CD4-positive, alpha-beta T cell (primary cell): ENCODE results near the gene SPSB2. TPM values are rescaled to one million over a fixed set of nuclear protein-coding genes. Genes with fewer than 3 reads are reported as not detected.

ENCODE experiments used
- ATAC-seq: fragments of 200-7000 bp; cut with Tn5 transposase; one replicate; pipeline ENCODE4 v1.10.0; 2022; ENCODE audit warnings: mild to moderate bottlenecking; ENCODE audit not compliant: poor library complexity
- CTCF ChIA-PET: fragments of 350-600 bp; sonication (Branson Sonifier 250); formaldehyde crosslinking; loops from one replicate; lab custom pipeline; 2021; ENCODE audit warnings: antibody characterized with exemption, inconsistent platforms; lab: Charles Lee
- POLR2A ChIA-PET: fragments of 350-600 bp; sonication (Branson Sonifier 250); formaldehyde crosslinking; loops from one replicate; lab custom pipeline; 2021; ENCODE audit warnings: antibody characterized with exemption, inconsistent platforms; lab: Charles Lee
- DNase-seq, 14 experiments: peaks; one replicate each; pipeline ENCODE4 v3.0.0-alpha.2; 2013 to 2020; ENCODE audit warnings: mixed read lengths in 2 of 14
- H3K27ac ChIP-seq, 2 donors: one replicate each; pipeline versions ENCODE4 v1.5.1 to v1.7.0; 2013; ENCODE audit warnings: low read length in 2 of 2, low read depth in 1 of 2, mild to moderate bottlenecking in 1 of 2
- H3K27me3 ChIP-seq, 2 experiments: 1 replicate in 1 of 2; 2 replicates in 1 of 2; pipeline versions ENCODE4 v1.6.1 to v1.7.0; 2013; ENCODE audit warnings: low read length in 2 of 2, control low read depth in 1 of 2, mild to moderate bottlenecking in 1 of 2, moderate library complexity in 1 of 2; ENCODE audit not compliant: insufficient read depth in 2 of 2, control insufficient read depth in 1 of 2
- H3K36me3 ChIP-seq: one replicate; pipeline ENCODE4 v1.6.1; 2013; ENCODE audit warnings: low read length, control low read depth; ENCODE audit not compliant: insufficient read depth
- H3K4me1 ChIP-seq: one replicate; pipeline ENCODE4 v1.6.1; 2013; ENCODE audit warnings: low read length, control low read depth; ENCODE audit not compliant: insufficient read depth
- H3K4me3 ChIP-seq: one replicate; pipeline ENCODE4 v1.5.1; 2013; ENCODE audit warnings: mild to moderate bottlenecking, low read length, moderate library complexity
- H3K9me3 ChIP-seq, 2 experiments: 1 replicate in 1 of 2; 2 replicates in 1 of 2; pipeline versions ENCODE4 v1.6.1 to v1.7.0; 2013; ENCODE audit warnings: low read length in 2 of 2, mild to moderate bottlenecking in 2 of 2, control low read depth in 1 of 2, moderate library complexity in 1 of 2; ENCODE audit not compliant: control insufficient read depth in 1 of 2, insufficient read depth in 1 of 2
- H3K27ac Mint-ChIP-seq: one replicate; pipeline ENCODE4 v1.8.0; 2020; ENCODE audit warnings: mixed read lengths
- H3K27me3 Mint-ChIP-seq: one replicate; pipeline ENCODE4 v1.8.0; 2021; ENCODE audit warnings: mixed read lengths
- H3K36me3 Mint-ChIP-seq: one replicate; pipeline ENCODE4 v1.8.0; 2021; ENCODE audit warnings: low read depth, mixed read lengths
- H3K4me1 Mint-ChIP-seq: one replicate; pipeline ENCODE4 v1.8.0; 2021; ENCODE audit warnings: low read depth, mixed read lengths
- H3K4me3 Mint-ChIP-seq: one replicate; pipeline ENCODE4 v1.8.0; 2020; ENCODE audit warnings: mild to moderate bottlenecking, mixed read lengths
- H3K9me3 Mint-ChIP-seq: one replicate; pipeline ENCODE4 v1.8.0; 2020; ENCODE audit warnings: mixed read lengths
- intact Hi-C, 2 experiments: fragments of 100-400 bp; cut with DNase I in 1 of 2; cut with micrococcal nuclease in 1 of 2; formaldehyde crosslinking; loops; one replicate each; pipeline versions ENCODE4 v1.15.1 to v1.9.0; 2023 to 2025; cut with DNase I, micrococcal nuclease
- polyA plus RNA-seq, 2 donors: library from polyadenylated mRNA; unstranded; fragments of 120-200 nt; gene quantifications; one replicate each; pipeline ENCODE4 v1.2.1, GENCODE V29; 2013
- total RNA-seq, 174 experiments: library from RNA in 2 of 174; stranded (reverse) in 2 of 174; gene quantifications; one replicate each; pipeline ENCODE4 v1.2.3 and lab custom pipeline; 2021 to 2026
- TF ChIP-seq, protein P1 (sequence below): fragments of 200-600 bp; IDR thresholded peaks from one replicate; pipeline ENCODE4 v1.8.0; 2022; ENCODE audit warnings: antibody characterized with exemption, mild to moderate bottlenecking

SPSB2 gene, protein sequence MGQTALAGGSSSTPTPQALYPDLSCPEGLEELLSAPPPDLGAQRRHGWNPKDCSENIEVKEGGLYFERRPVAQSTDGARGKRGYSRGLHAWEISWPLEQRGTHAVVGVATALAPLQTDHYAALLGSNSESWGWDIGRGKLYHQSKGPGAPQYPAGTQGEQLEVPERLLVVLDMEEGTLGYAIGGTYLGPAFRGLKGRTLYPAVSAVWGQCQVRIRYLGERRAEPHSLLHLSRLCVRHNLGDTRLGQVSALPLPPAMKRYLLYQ
- total RNA-seq (1 to 10 TPM; 3.2 to 3.3 TPM), total RNA-seq (lab: John Stamatoyannopoulos, UW) (1.8 to 32.0 (median 11.4) reads per million in 172 experiments)
- polyA plus RNA-seq (2013, experiment 1 of 2), result 10.6 TPM
- polyA plus RNA-seq (2013, experiment 2 of 2), result 10.9 TPM

DNA sequence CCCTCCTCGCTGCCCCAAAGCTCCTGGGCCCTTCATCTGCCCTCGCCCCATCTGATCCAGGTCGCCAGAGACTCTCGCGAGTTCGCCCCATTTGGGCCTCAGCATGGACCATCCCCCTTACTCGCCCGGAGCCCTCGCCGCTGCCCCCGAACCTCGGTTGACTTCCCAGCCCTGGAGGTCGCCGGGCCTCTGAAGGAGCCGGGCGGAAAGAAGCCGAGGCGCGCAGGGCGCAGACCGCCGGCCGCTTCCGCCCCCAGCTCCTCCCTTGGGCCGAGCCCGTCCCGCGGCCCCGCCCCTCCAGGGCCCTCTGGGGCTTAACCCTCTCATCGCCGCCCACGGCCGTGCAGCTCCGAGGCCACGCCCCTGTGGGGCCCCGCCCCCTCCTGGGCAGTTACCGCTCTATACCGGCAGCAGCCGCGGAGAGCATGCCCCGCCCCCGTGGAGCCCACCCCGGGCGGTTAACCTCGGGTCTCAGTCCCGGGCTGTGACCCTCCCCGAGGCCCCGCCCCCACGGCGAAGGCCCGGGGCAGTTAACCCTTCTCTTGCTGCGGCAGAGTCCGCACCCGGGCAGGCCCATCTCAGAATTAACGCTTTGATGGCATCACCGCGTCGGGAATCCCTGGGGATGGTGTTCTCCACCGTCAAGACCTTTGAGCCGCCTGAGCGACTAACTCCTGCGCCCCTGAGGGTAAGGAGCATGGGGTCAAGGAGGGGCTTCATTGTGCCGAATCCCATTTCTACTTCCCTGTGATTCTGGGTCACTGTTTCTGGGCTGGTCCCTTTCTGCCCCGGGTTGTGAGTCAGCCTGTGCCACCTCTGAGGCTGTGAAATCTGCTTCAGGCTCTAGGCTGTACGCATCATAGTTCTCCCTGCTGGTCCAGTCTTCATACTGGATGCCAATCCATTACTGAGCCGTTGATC lies at the start of gene SPSB2:
Gene SPSB2 (minus strand): TSS at position 210 of the 921 bp plus-strand sequence. CDS start 402 bp downstream, outside the sequence.
- peaks cover 54% of the 10 kb centered on the region for H3K4me1 Mint-ChIP-seq
- H3K4me1 ChIP-seq, result peaks cover 57% of the 10 kb centered on the region

DNA sequence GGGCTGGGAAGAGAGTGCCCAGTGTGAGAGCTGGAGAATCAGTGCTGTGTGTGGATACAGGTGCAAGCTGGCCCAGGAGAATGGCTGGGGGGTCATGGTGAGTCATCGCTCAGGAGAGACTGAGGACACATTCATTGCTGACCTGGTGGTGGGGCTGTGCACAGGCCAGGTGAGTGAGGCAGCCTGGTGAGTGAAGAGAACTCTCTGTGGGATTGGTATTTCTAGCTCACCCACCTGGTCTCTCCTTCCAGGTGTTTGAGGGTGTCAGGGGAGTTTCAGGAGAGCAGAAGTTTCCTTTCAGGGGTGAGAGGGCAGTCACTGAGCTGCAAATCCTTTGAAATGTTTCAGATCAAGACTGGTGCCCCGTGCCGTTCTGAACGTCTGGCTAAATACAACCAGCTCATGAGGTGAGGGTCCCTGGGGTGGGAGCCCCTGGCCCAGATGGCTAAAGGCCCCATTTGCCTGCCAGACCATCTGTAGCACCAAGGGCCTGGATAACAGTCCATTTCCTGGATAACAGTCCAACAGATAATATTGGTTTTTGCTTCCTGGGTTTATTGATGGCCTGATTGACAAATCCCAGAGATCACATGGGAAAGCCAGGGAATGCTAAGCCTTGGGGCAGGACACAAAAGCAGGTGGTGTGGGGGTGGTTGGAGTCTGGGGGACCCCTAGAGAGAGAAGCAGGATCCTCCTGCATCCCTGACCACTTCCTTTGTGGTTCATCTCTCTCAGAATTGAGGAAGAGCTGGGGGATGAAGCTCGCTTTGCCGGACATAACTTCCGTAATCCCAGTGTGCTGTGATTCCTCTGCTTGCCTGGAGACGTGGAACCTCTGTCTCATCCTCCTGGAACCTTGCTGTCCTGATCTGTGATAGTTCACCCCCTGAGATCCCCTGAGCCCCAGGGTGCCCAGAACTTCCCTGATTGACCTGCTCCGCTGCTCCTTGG lies 49.2 kb upstream of the SPSB2 start:
- H3K4me3 Mint-ChIP-seq, result no peak overlapping the region
- H3K27me3 ChIP-seq, result no peaks in the 10 kb centered on the region
- ChIA-PET POLR2A (interaction anchor here (0.9 kb wide), 1 partner anchor 21 kb away, joined by 3 read pairs; the partner anchor contains the start of genes C12orf57 and RNU7-1), CTCF (interaction anchor here (1.1 kb wide), 1 partner anchor 50 kb away, joined by 4 read pairs; no protein-coding TSS in a partner anchor)
- peaks cover 49% of the 10 kb centered on the region for H3K36me3 ChIP-seq
- no peaks in the 10 kb centered on the region for H3K27me3 Mint-ChIP-seq
- intact Hi-C loops, result loop anchor here (5.0 kb wide), 1 partner anchor 95 kb away; the partner anchor contains the start of gene LPCAT3 (in 2 of the 2)
- peaks cover 24% of the 10 kb centered on the region for H3K4me1 Mint-ChIP-seq
- H3K27ac Mint-ChIP-seq, result no peak overlapping the region
- no peak overlapping the region for H3K4me3 ChIP-seq
- H3K27ac ChIP-seq, result no peak overlapping the region
- peaks cover 21% of the 10 kb centered on the region for H3K4me1 ChIP-seq
- peaks cover 39% of the 10 kb centered on the region for H3K36me3 Mint-ChIP-seq
- no peaks in the 10 kb centered on the region for H3K9me3 Mint-ChIP-seq
- H3K9me3 ChIP-seq, result no peaks in the 10 kb centered on the region
- TF ChIP-seq, protein P1, sequence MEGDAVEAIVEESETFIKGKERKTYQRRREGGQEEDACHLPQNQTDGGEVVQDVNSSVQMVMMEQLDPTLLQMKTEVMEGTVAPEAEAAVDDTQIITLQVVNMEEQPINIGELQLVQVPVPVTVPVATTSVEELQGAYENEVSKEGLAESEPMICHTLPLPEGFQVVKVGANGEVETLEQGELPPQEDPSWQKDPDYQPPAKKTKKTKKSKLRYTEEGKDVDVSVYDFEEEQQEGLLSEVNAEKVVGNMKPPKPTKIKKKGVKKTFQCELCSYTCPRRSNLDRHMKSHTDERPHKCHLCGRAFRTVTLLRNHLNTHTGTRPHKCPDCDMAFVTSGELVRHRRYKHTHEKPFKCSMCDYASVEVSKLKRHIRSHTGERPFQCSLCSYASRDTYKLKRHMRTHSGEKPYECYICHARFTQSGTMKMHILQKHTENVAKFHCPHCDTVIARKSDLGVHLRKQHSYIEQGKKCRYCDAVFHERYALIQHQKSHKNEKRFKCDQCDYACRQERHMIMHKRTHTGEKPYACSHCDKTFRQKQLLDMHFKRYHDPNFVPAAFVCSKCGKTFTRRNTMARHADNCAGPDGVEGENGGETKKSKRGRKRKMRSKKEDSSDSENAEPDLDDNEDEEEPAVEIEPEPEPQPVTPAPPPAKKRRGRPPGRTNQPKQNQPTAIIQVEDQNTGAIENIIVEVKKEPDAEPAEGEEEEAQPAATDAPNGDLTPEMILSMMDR, result no peak
- ATAC-seq, result no peak
- no peak for DNase-seq

More for the DNA sequence above, at the start of gene SPSB2:
- no peaks in the 10 kb centered on the region for H3K27me3 ChIP-seq
- peak within 1 kb of the TSS; percentile 58 to 81 for H3K27ac ChIP-seq
- peaks cover 32% of the 10 kb centered on the region for H3K36me3 Mint-ChIP-seq
- peak within 1 kb of the TSS; percentile 88 for H3K4me3 Mint-ChIP-seq
- TF ChIP-seq, protein P1, result no peak
- H3K27ac Mint-ChIP-seq, result peak within 1 kb of the TSS; percentile 78
- H3K27me3 Mint-ChIP-seq, result no peaks in the 10 kb centered on the region
- no peaks in the 10 kb centered on the region for H3K9me3 Mint-ChIP-seq
- no peaks in the 10 kb centered on the region for H3K9me3 ChIP-seq
- ChIA-PET CTCF (interaction anchor here (0.7 to 10.3 kb wide), 45 partner anchors 9 to 303 kb away, joined by 3 to 153 read pairs (median 6); partner anchors contain the start of genes C12orf57, C1RL, CDCA3 and ENO2), POLR2A (interaction anchor here (0.6 to 4.4 kb wide), 39 partner anchors 9 to 405 kb away, joined by 3 to 106 read pairs (median 7); partner anchors contain the start of genes ATN1, C12orf57, C1RL and CD4)
- H3K36me3 ChIP-seq, result peaks cover 24% of the 10 kb centered on the region
- intact Hi-C loops, result loop anchor here (1.0 to 5.0 kb wide), 9 partner anchors 17 to 316 kb away; partner anchors contain the start of genes LPCAT3 (in 2 of the 2), PEX5 (in 2 of the 2), EMG1 (in 1 of the 2) and ENO2 (in 1 of the 2)
- DNase-seq, result peak; percentile 96 to 100 (median 99)
- ATAC-seq, result peak; percentile 89
- H3K4me3 ChIP-seq, result peak within 1 kb of the TSS; percentile 93
